WTC11 (cell line): Measurements from ENCODE around the gene POLH.

Experiments used
- FOXJ3 ChIP-seq: sonication (generic); formaldehyde crosslinking; IDR thresholded peaks from 2 replicates; pipeline ENCODE4 v1.9.0; 2021; ENCODE audit warnings: missing genetic modification reagents, mild to moderate bottlenecking, borderline replicate concordance
- PRDM15 ChIP-seq: sonication (generic); formaldehyde crosslinking; IDR thresholded peaks from 2 replicates; pipeline ENCODE4 v1.8.0; 2022; ENCODE audit warnings: missing genetic modification reagents
- ZNF512 ChIP-seq: sonication (generic); formaldehyde crosslinking; IDR thresholded peaks from 2 replicates; pipeline ENCODE4 v1.8.1; 2022; ENCODE audit warnings: missing genetic modification reagents, borderline replicate concordance
- TF ChIP-seq, protein P1 (sequence below): fragments of 200-600 bp; IDR thresholded peaks from 2 replicates; pipeline ENCODE4 v1.8.0; 2022; ENCODE audit warnings: antibody characterized with exemption

GRCh38 chr6:43648248-43648647 lies 72.3 kb downstream of the POLH start:
- TF ChIP-seq, protein P1, sequence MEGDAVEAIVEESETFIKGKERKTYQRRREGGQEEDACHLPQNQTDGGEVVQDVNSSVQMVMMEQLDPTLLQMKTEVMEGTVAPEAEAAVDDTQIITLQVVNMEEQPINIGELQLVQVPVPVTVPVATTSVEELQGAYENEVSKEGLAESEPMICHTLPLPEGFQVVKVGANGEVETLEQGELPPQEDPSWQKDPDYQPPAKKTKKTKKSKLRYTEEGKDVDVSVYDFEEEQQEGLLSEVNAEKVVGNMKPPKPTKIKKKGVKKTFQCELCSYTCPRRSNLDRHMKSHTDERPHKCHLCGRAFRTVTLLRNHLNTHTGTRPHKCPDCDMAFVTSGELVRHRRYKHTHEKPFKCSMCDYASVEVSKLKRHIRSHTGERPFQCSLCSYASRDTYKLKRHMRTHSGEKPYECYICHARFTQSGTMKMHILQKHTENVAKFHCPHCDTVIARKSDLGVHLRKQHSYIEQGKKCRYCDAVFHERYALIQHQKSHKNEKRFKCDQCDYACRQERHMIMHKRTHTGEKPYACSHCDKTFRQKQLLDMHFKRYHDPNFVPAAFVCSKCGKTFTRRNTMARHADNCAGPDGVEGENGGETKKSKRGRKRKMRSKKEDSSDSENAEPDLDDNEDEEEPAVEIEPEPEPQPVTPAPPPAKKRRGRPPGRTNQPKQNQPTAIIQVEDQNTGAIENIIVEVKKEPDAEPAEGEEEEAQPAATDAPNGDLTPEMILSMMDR: no peak
- no peak for TF ChIP-seq FOXJ3 (CRISPR knock-in tag)
- no peak for TF ChIP-seq PRDM15 (CRISPR knock-in tag)
- TF ChIP-seq ZNF512 (CRISPR knock-in tag): no peak
